Chondrocyte (in vitro differentiated cells): Measurements from ENCODE around the gene SNAI3. TPM values are rescaled to one million over a fixed set of nuclear protein-coding genes. Genes with fewer than 3 reads are reported as not detected.

Source experiments
- DNase-seq: peaks from one replicate; pipeline ENCODE4 v3.0.0; 2021; ENCODE audit warnings: mixed read lengths, low spot score
- H3K27ac Mint-ChIP-seq: one replicate; pipeline ENCODE4 v1.8.0; 2021; ENCODE audit warnings: mild to moderate bottlenecking, moderate library complexity, mixed read lengths; ENCODE audit not compliant: unreplicated experiment
- H3K27me3 Mint-ChIP-seq: 2 replicates; pipeline ENCODE4 v1.8.0; 2021; ENCODE audit warnings: low read depth, mixed read lengths
- H3K36me3 Mint-ChIP-seq: 2 replicates; pipeline ENCODE4 v1.8.0; 2021; ENCODE audit warnings: low read depth, mixed read lengths
- H3K4me1 Mint-ChIP-seq: 2 replicates; pipeline ENCODE4 v1.8.0; 2021; ENCODE audit warnings: low read depth, mild to moderate bottlenecking, mixed read lengths
- H3K4me3 Mint-ChIP-seq: one replicate; pipeline ENCODE4 v1.8.0; 2021; ENCODE audit warnings: mild to moderate bottlenecking, moderate library complexity, mixed read lengths; ENCODE audit not compliant: unreplicated experiment
- H3K9me3 Mint-ChIP-seq: 2 replicates; pipeline ENCODE4 v1.8.0; 2021; ENCODE audit warnings: low read depth, mixed read lengths
- CTCF ChIP-seq: fragments of 200-600 bp; sonication (generic); IDR thresholded peaks from 2 replicates; pipeline ENCODE4 v1.5.0; 2021; ENCODE audit warnings: antibody characterized with exemption, mild to moderate bottlenecking, moderate library complexity
- total RNA-seq: library from RNA; stranded (reverse); gene quantifications from 3 replicates; pipeline ENCODE4 v1.2.1, GENCODE V29; 2021

Gene SNAI3
- total RNA-seq, 1 donor from 2014 or later: not detected

GRCh38 chr16:88713054-88713453, 26.7 kb upstream of the SNAI3 start:
- no peaks in the 10 kb centered on the region for H3K4me1 Mint-ChIP-seq
- H3K27ac Mint-ChIP-seq: no peak overlapping the region
- H3K9me3 Mint-ChIP-seq: no peaks in the 10 kb centered on the region
- DNase-seq: no peak
- no peak for TF ChIP-seq CTCF
- no peak overlapping the region for H3K4me3 Mint-ChIP-seq
- H3K27me3 Mint-ChIP-seq: no peaks in the 10 kb centered on the region
- peaks cover 5% of the 10 kb centered on the region for H3K36me3 Mint-ChIP-seq

- no peak for TF ChIP-seq CTCF
- no peak overlapping the region for H3K27ac Mint-ChIP-seq
These were observed 26.2 kb upstream of the SNAI3 start for GRCh38 chr16:88712362-88712979.

GRCh38 chr16:88711750-88712340, 25.5 kb upstream of the SNAI3 start:
- no peak overlapping the region for H3K27ac Mint-ChIP-seq
- no peak overlapping the region for H3K4me3 Mint-ChIP-seq
- no peaks in the 10 kb centered on the region for H3K9me3 Mint-ChIP-seq
- TF ChIP-seq CTCF: no peak
- no peaks in the 10 kb centered on the region for H3K27me3 Mint-ChIP-seq
- peaks cover 11% of the 10 kb centered on the region for H3K4me1 Mint-ChIP-seq
- H3K36me3 Mint-ChIP-seq: no peaks in the 10 kb centered on the region
- DNase-seq: no peak

More at GRCh38 chr16:88712362-88712979, 26.2 kb upstream of the SNAI3 start:
- no peak overlapping the region for H3K4me3 Mint-ChIP-seq
- DNase-seq: no peak
- no peaks in the 10 kb centered on the region for H3K27me3 Mint-ChIP-seq
- H3K9me3 Mint-ChIP-seq: no peaks in the 10 kb centered on the region
- H3K4me1 Mint-ChIP-seq: peaks cover 5% of the 10 kb centered on the region
- peaks cover 5% of the 10 kb centered on the region for H3K36me3 Mint-ChIP-seq

- Mint-ChIP-seq H3K4me3 (no peak overlapping the region), H3K27ac (no peak overlapping the region), H3K36me3 (no peaks in the 10 kb centered on the region), H3K4me1 (peaks cover 12% of the 10 kb centered on the region), H3K27me3 (no peaks in the 10 kb centered on the region), H3K9me3 (no peaks in the 10 kb centered on the region)
- no peak for DNase-seq
- TF ChIP-seq CTCF: no peak
These were observed 24.2 kb upstream of the SNAI3 start for GRCh38 chr16:88710556-88710955.

- Mint-ChIP-seq H3K9me3 (no peaks in the 10 kb centered on the region), H3K4me3 (peak overlapping the region; percentile 73), H3K4me1 (peaks cover 36% of the 10 kb centered on the region), H3K36me3 (no peaks in the 10 kb centered on the region), H3K27ac (peak overlapping the region; percentile 76), H3K27me3 (no peaks in the 10 kb centered on the region)
- no peak for DNase-seq
- TF ChIP-seq CTCF: no peak
These were observed 20.9 kb upstream of the SNAI3 start for GRCh38 chr16:88706965-88707826.
